SK-N-SH treated with all-trans-retinoic acid at 6 μM for 48 hours (cell line): ENCODE results near the gene ZEB1.
"Not testable (repeated sequence)": the region's sequence is repeated elsewhere in the genome, so short reads cannot be mapped to it uniquely, and the experiment has no call there.

Source experiments
- BACH2 ChIP-seq: fragments of 250-450 bp; sonication (Bioruptor Pico); IDR thresholded peaks from 2 replicates; pipeline ENCODE4 v1.9.0; 2021; ENCODE audit warnings: mild to moderate bottlenecking, borderline replicate concordance
- CSDC2 ChIP-seq: fragments of 250-450 bp; sonication (Bioruptor Pico); IDR thresholded peaks from 2 replicates; pipeline ENCODE4 v1.5.0; 2020; ENCODE audit warnings: mild to moderate bottlenecking, moderate library complexity
- GLIS3 ChIP-seq: fragments of 250-450 bp; sonication (Bioruptor Pico); IDR thresholded peaks from 2 replicates; pipeline ENCODE4 v1.5.0; 2020; ENCODE audit warnings: mild to moderate bottlenecking, moderate library complexity
- RARB ChIP-seq: fragments of 250-450 bp; sonication (Bioruptor Pico); IDR thresholded peaks from 2 replicates; pipeline ENCODE4 v1.8.0; 2021; ENCODE audit warnings: mild to moderate bottlenecking, moderate library complexity
- TOX ChIP-seq: fragments of 250-450 bp; sonication (Bioruptor Pico); IDR thresholded peaks from 2 replicates; pipeline ENCODE4 v1.8.0; 2021; ENCODE audit warnings: mild to moderate bottlenecking, moderate library complexity, borderline replicate concordance
- ZFP3 ChIP-seq: fragments of 250-450 bp; sonication (Bioruptor Pico); IDR thresholded peaks from 2 replicates; pipeline ENCODE4 v1.5.0; 2020; ENCODE audit warnings: mild to moderate bottlenecking, moderate library complexity
- ZNF70 ChIP-seq: fragments of 450-650 bp; formaldehyde crosslinking; IDR thresholded peaks from 2 replicates; pipeline ENCODE4 v1.5.0; 2020; ENCODE audit warnings: mild to moderate bottlenecking, moderate library complexity
- TF ChIP-seq, protein P1 (sequence below): fragments of 250-450 bp; sonication (Bioruptor Pico); IDR thresholded peaks from 2 replicates; pipeline ENCODE4 v1.5.1; 2020; ENCODE audit warnings: low read depth, mild to moderate bottlenecking, moderate library complexity
- TF ChIP-seq, protein P2 (sequence below): fragments of 250-450 bp; sonication (Bioruptor Pico); IDR thresholded peaks from 2 replicates; pipeline ENCODE4 v1.8.0; 2020; ENCODE audit warnings: mild to moderate bottlenecking, moderate library complexity, borderline replicate concordance
- TF ChIP-seq, protein P3 (sequence below): fragments of 250-450 bp; sonication (Bioruptor Pico); IDR thresholded peaks from 2 replicates; pipeline ENCODE4 v1.5.0; 2020; ENCODE audit warnings: mild to moderate bottlenecking, moderate library complexity

DNA sequence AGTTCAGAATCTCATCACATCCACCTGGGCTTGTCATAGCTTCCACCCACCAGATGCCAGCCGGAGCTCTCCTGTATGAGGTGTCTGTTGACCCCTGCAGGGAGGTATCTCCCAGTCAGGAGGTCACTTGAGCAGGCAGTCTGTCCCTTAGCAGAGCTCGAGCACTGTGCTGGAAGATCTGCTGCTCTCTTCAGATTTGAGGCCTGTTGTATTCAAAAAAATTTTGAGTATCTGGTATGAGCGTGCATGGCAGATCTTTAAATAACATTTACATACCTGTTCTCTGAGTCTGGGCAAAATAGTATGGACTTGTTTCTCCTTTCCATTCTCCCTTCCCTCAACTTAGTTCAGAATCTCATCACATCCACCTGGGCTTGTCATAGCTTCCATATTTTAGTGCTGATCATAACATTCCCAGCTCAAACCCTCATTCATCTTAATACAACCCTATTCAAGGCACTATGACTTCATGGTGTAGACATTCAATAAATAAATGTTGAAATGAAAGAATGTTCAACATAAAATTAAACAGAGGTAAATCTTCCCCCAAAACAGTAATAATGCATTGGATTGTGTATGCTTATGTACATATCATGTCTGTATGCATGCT is 249.3 kb downstream of the ZEB1 start:
- TF ChIP-seq BACH2 (CRISPR knock-in tag); ZFP3 (CRISPR knock-in tag); TOX (CRISPR knock-in tag); RARB (CRISPR knock-in tag); GLIS3; ZNF70 (CRISPR knock-in tag); CSDC2 (CRISPR knock-in tag): not testable (repeated sequence)
- TF ChIP-seq, protein P1, sequence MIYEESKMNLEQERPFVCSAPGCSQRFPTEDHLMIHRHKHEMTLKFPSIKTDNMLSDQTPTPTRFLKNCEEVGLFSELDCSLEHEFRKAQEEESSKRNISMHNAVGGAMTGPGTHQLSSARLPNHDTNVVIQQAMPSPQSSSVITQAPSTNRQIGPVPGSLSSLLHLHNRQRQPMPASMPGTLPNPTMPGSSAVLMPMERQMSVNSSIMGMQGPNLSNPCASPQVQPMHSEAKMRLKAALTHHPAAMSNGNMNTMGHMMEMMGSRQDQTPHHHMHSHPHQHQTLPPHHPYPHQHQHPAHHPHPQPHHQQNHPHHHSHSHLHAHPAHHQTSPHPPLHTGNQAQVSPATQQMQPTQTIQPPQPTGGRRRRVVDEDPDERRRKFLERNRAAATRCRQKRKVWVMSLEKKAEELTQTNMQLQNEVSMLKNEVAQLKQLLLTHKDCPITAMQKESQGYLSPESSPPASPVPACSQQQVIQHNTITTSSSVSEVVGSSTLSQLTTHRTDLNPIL (CRISPR knock-in tag): not testable (repeated sequence)
- TF ChIP-seq, protein P2, sequence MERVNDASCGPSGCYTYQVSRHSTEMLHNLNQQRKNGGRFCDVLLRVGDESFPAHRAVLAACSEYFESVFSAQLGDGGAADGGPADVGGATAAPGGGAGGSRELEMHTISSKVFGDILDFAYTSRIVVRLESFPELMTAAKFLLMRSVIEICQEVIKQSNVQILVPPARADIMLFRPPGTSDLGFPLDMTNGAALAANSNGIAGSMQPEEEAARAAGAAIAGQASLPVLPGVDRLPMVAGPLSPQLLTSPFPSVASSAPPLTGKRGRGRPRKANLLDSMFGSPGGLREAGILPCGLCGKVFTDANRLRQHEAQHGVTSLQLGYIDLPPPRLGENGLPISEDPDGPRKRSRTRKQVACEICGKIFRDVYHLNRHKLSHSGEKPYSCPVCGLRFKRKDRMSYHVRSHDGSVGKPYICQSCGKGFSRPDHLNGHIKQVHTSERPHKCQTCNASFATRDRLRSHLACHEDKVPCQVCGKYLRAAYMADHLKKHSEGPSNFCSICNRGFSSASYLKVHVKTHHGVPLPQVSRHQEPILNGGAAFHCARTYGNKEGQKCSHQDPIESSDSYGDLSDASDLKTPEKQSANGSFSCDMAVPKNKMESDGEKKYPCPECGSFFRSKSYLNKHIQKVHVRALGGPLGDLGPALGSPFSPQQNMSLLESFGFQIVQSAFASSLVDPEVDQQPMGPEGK (CRISPR knock-in tag): not testable (repeated sequence)
- TF ChIP-seq, protein P3, sequence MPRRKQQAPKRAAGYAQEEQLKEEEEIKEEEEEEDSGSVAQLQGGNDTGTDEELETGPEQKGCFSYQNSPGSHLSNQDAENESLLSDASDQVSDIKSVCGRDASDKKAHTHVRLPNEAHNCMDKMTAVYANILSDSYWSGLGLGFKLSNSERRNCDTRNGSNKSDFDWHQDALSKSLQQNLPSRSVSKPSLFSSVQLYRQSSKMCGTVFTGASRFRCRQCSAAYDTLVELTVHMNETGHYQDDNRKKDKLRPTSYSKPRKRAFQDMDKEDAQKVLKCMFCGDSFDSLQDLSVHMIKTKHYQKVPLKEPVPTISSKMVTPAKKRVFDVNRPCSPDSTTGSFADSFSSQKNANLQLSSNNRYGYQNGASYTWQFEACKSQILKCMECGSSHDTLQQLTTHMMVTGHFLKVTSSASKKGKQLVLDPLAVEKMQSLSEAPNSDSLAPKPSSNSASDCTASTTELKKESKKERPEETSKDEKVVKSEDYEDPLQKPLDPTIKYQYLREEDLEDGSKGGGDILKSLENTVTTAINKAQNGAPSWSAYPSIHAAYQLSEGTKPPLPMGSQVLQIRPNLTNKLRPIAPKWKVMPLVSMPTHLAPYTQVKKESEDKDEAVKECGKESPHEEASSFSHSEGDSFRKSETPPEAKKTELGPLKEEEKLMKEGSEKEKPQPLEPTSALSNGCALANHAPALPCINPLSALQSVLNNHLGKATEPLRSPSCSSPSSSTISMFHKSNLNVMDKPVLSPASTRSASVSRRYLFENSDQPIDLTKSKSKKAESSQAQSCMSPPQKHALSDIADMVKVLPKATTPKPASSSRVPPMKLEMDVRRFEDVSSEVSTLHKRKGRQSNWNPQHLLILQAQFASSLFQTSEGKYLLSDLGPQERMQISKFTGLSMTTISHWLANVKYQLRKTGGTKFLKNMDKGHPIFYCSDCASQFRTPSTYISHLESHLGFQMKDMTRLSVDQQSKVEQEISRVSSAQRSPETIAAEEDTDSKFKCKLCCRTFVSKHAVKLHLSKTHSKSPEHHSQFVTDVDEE: not testable (repeated sequence)
